HG03039 (cell line): Measurements from ENCODE around the gene SLC6A6.

Experiments used
- ATAC-seq: cut with Tn5 transposase; IDR thresholded peaks from one replicate; pipeline ENCODE4 v1.9.1; 2021; ENCODE audit warnings: mild to moderate bottlenecking, moderate library complexity; ENCODE audit not compliant: unreplicated experiment

SLC6A6 gene

GRCh38 chr3:14536055-14536815 is 133.8 kb downstream of the SLC6A6 start:
- no peak for ATAC-seq

GRCh38 chr3:14536837-14537589 is 134.6 kb downstream of the SLC6A6 start:
- ATAC-seq: no peak

- ATAC-seq: no peak
Measured at GRCh38 chr3:14537590-14538450, 135.4 kb downstream of the SLC6A6 start.

- no peak for ATAC-seq
Measured at GRCh38 chr3:14538451-14539088, 136.2 kb downstream of the SLC6A6 start.
